ENCODE measurements around the gene ABCA7. TPM values are rescaled to one million over a fixed set of nuclear protein-coding genes. Genes with fewer than 3 reads are reported as not detected.
A peak's percentile ranks its signal among the peaks of the same experiment; 100 is the strongest.

The ABCA7 gene
- total and polyA plus RNA-seq, 7 experiments from 2014 or later = 6.6 to 323 (median 126) TPM

DNA sequence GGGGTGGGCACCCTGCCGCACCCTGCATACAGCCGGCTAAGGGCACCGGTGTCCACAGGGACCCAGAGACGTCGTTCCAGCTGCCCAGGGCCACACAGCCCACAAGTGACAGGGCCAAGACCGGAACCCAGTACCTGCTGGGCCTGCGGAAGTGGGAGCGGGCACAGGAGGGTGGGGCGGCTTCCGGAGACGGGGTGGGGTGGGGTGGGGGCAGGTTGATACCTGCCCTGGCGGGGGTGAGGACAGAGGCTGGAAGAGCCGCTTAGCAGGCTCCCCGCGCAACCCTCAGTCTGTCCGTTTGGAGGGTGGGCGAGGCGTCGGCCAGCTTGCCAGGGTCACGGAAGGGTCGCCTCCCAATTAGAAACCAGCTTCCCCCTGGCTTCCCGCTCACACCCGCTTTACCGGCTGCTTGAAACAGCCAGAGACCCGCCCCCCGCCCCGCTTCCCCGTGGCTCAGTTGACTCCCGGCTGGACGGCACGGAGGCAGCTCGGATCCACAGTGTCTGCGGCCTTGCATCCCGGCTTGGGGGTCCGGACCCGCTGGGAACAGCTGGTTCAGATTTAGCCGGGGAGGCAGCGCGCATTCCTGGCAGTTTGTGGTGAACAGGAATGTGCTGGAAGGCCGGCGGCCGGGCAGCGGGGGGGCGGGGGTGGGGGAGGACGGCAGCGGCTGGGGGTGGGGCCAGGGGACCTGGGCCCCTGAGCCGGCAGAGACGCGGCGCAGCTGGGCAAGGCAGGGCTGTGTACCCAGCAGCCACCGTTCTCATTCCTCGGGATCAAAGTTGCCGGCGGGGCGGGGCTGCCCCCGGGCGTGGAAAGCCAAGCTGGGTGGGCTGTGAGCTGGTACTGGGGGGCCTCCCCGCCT is 11.6 kb upstream of the ABCA7 start:
- Mint-ChIP-seq H3K27me3 (peaks cover 0 to 2% (median 0%) of the 10 kb centered on the region in 5 donors), H3K4me1 (peaks cover 6 to 49% (median 34%) of the 10 kb centered on the region in 7 donors), H3K9me3 (peaks cover 0 to 5% (median 0%) of the 10 kb centered on the region in 11 donors), H3K4me3 (peak overlapping the region; percentile 87 to 99 (median 96)), H3K36me3 (peaks cover 0 to 20% (median 5%) of the 10 kb centered on the region in 5 donors), H3K27ac (peak overlapping the region; percentile 83 to 96 (median 92))
- ATAC-seq (peak; percentile 46), DNase-seq (peak in 8 of 9 donors; percentile 64 to 77 (median 74))
- ChIA-PET POLR2A (interaction anchor here (0.7 to 18.2 kb wide), 17 partner anchors 8 to 241 kb away, joined by 3 to 495 read pairs (median 7); partner anchors contain the start of genes ABCA7, ARHGAP45, CIRBP and RNU6-2), CTCF (interaction anchor here (0.8 to 2.9 kb wide), 3 partner anchors 12 to 151 kb away, joined by 3 to 13 read pairs (median 10); partner anchors contain the start of gene ABCA7)
- H3K36me3 ChIP-seq (ENCODE audit: control insufficient read depth in 2 of 3, insufficient read depth in 3 of 3, low read length in 3 of 3) = peaks cover 12 to 33% (median 14%) of the 10 kb centered on the region in 3 experiments
- H3K9me3 ChIP-seq (ENCODE audit: control insufficient read depth in 2 of 3, low read length in 3 of 3) = no peaks in the 10 kb centered on the region
- H3K4me3 ChIP-seq (ENCODE audit: low read length) = peak overlapping the region; percentile 99
- H3K27me3 ChIP-seq (ENCODE audit: control insufficient read depth in 2 of 2, insufficient read depth in 2 of 2, low read length in 2 of 2) = no peaks in the 10 kb centered on the region
- peak overlapping the region; percentile 85 for H3K27ac ChIP-seq (ENCODE audit: low read depth, low read length)
- intact Hi-C loops (cut with micrococcal nuclease) = loop anchor here (1.0 to 10.0 kb wide), 3 partner anchors 12 to 377 kb away; partner anchors contain the start of genes ABCA7 (in 2 of the 2), ARHGAP45 (in 1 of the 2), DAZAP1 (in 1 of the 2) and GAMT (in 1 of the 2)
- H3K4me1 ChIP-seq (ENCODE audit: control insufficient read depth in 2 of 2, insufficient read depth in 2 of 2, low read length in 2 of 2) = peaks cover 30 to 35% of the 10 kb centered on the region in 2 donors

DNA sequence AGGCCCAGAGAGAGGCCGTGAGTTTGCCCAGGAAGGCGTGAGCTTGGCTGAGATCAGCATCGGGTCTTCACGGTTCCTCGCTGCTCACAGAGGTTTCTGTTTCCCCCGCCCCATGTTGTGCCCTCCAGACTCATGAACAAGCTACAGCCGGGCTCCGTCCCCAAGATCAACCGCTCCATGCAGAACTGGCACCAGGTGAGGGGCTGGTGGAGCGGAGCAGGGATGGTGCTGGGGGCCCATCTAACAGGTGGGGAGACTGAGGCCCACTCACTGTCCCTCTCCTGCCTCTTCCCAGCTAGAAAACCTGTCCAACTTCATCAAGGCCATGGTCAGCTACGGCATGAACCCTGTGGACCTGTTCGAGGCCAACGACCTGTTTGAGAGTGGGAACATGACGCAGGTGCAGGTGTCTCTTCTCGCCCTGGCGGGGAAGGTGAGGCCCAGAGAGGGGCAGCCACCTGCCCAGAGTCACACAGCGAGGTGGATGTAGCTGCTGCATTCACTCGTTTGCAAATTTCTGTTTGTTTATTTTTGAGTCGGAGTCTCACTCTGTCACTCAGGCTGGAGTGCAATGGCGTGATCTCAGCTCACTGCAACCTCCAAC is 7.5 kb upstream of the ABCA7 start:
- Mint-ChIP-seq H3K4me1 (peaks cover 13 to 60% (median 41%) of the 10 kb centered on the region in 7 donors), H3K27me3 (no peaks in the 10 kb centered on the region), H3K4me3 (peak overlapping the region in 5 of 10 donors; percentile 29 to 73 (median 48)), H3K9me3 (peaks cover 0 to 5% (median 0%) of the 10 kb centered on the region in 11 donors), H3K27ac (peak overlapping the region in 7 of 9 donors; percentile 17 to 96 (median 80)), H3K36me3 (peaks cover 0 to 34% (median 9%) of the 10 kb centered on the region in 5 donors)
- Histone ChIP-seq H3K27me3 (ENCODE audit: control insufficient read depth in 2 of 2, insufficient read depth in 2 of 2, low read length in 2 of 2) (no peaks in the 10 kb centered on the region), H3K27ac (ENCODE audit: low read depth, low read length) (peak overlapping the region; percentile 35), H3K9me3 (ENCODE audit: control insufficient read depth in 2 of 3, low read length in 3 of 3) (no peaks in the 10 kb centered on the region), H3K4me1 (ENCODE audit: control insufficient read depth in 2 of 2, insufficient read depth in 2 of 2, low read length in 2 of 2) (peaks cover 30 to 34% of the 10 kb centered on the region in 2 donors), H3K36me3 (ENCODE audit: control insufficient read depth in 2 of 3, insufficient read depth in 3 of 3, low read length in 3 of 3) (peaks cover 13 to 44% (median 21%) of the 10 kb centered on the region in 3 experiments), H3K4me3 (ENCODE audit: low read length) (no peak overlapping the region)
- no peak for DNase-seq
- POLR2A ChIA-PET = interaction anchor here (1.0 to 18.2 kb wide), 9 partner anchors 7 to 237 kb away, joined by 3 to 495 read pairs (median 6); partner anchors contain the start of genes ABCA7, ARHGAP45 and RNU6-2
- no peak for ATAC-seq
- CTCF ChIA-PET = interaction anchor here (0.6 to 2.2 kb wide), 3 partner anchors 53 to 170 kb away, joined by 3 to 12 read pairs (median 4); no protein-coding TSS in a partner anchor
- intact Hi-C loops (cut with micrococcal nuclease) = no loop called here

GRCh38 chr19:1035998-1036621 is 3.8 kb upstream of the ABCA7 start:
- Histone ChIP-seq H3K27ac (ENCODE audit: low read depth, low read length) (no peak overlapping the region), H3K4me1 (ENCODE audit: control insufficient read depth in 2 of 2, insufficient read depth in 2 of 2, low read length in 2 of 2) (peaks cover 32 to 43% of the 10 kb centered on the region in 2 donors), H3K4me3 (ENCODE audit: low read length) (no peak overlapping the region), H3K9me3 (ENCODE audit: control insufficient read depth in 2 of 3, low read length in 3 of 3) (no peaks in the 10 kb centered on the region), H3K27me3 (ENCODE audit: control insufficient read depth in 2 of 2, insufficient read depth in 2 of 2, low read length in 2 of 2) (no peaks in the 10 kb centered on the region), H3K36me3 (ENCODE audit: control insufficient read depth in 2 of 3, insufficient read depth in 3 of 3, low read length in 3 of 3) (peaks cover 14 to 40% (median 18%) of the 10 kb centered on the region in 3 experiments)
- DNase-seq (peak in 2 of 9 donors; percentile 5 to 26), ATAC-seq (no peak)
- peaks cover 6 to 42% (median 14%) of the 10 kb centered on the region in 5 donors for H3K36me3 Mint-ChIP-seq
- H3K27ac Mint-ChIP-seq = peak overlapping the region in 8 of 9 donors; percentile 66 to 98 (median 94)
- H3K4me1 Mint-ChIP-seq = peaks cover 35 to 71% (median 64%) of the 10 kb centered on the region in 7 donors
- peak overlapping the region in 5 of 10 donors; percentile 12 to 98 (median 44) for H3K4me3 Mint-ChIP-seq
- H3K27me3 Mint-ChIP-seq = no peaks in the 10 kb centered on the region
- H3K9me3 Mint-ChIP-seq = peaks cover 0 to 2% (median 0%) of the 10 kb centered on the region in 11 donors
- ChIA-PET CTCF (interaction anchor here (0.7 kb wide), 1 partner anchor 16 kb away, joined by 4 read pairs; no protein-coding TSS in a partner anchor), POLR2A (interaction anchor here (0.7 to 9.4 kb wide), 5 partner anchors 9 to 52 kb away, joined by 3 to 342 read pairs (median 136); partner anchors contain the start of genes ARHGAP45, CNN2, RNU6-2 and TMEM259)
- intact Hi-C loops (cut with micrococcal nuclease) = loop anchor here in 1 of 2 donors (5.0 kb wide), 1 partner anchor 41 kb away; no protein-coding TSS in a partner anchor

DNA sequence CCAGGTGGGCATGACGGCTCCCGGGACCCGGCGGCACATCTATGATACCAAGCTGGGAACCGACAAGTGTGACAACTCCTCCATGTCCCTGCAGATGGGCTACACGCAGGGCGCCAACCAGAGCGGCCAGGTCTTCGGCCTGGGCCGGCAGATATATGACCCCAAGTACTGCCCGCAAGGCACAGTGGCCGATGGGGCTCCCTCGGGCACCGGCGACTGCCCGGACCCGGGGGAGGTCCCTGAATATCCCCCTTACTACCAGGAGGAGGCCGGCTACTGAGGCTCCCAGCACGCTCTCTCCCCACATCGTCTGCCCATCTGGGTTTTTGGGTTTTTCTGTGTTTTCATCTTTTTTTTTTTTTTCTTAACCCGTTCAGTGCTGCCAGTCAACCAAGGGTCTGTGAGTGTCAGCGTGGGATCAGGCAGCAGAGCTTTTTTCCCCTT is 2.3 kb upstream of the ABCA7 start:
- ChIA-PET POLR2A (interaction anchor here (0.6 to 9.4 kb wide), 12 partner anchors 9 to 362 kb away, joined by 3 to 342 read pairs (median 5); partner anchors contain the start of genes ARHGAP45, CNN2, RNU6-2 and TMEM259), CTCF (interaction anchor here (0.6 to 2.5 kb wide), 4 partner anchors 12 to 139 kb away, joined by 3 to 6 read pairs (median 4); partner anchors contain the start of gene CNN2)
- DNase-seq = no peak
- H3K36me3 Mint-ChIP-seq = peaks cover 6 to 37% (median 14%) of the 10 kb centered on the region in 5 donors
- peaks cover 29 to 71% (median 62%) of the 10 kb centered on the region in 7 donors for H3K4me1 Mint-ChIP-seq
- H3K9me3 ChIP-seq (ENCODE audit: control insufficient read depth in 2 of 3, low read length in 3 of 3) = no peaks in the 10 kb centered on the region
- peak overlapping the region; percentile 32 to 100 (median 98) for H3K4me3 Mint-ChIP-seq
- peaks cover 8 to 37% (median 11%) of the 10 kb centered on the region in 3 experiments for H3K36me3 ChIP-seq (ENCODE audit: control insufficient read depth in 2 of 3, insufficient read depth in 3 of 3, low read length in 3 of 3)
- H3K27ac ChIP-seq (ENCODE audit: low read depth, low read length) = peak overlapping the region; percentile 60
- ATAC-seq = no peak
- H3K4me3 ChIP-seq (ENCODE audit: low read length) = peak overlapping the region; percentile 43
- H3K27ac Mint-ChIP-seq = peak overlapping the region; percentile 78 to 98 (median 95)
- intact Hi-C loops (cut with micrococcal nuclease) = loop anchor here (2.0 to 5.0 kb wide), 2 partner anchors 37 to 40 kb away; partner anchors contain the start of gene GRIN3B (in 1 of the 2)
- no peaks in the 10 kb centered on the region for H3K27me3 ChIP-seq (ENCODE audit: control insufficient read depth in 2 of 2, insufficient read depth in 2 of 2, low read length in 2 of 2)
- peaks cover 30 to 49% of the 10 kb centered on the region in 2 donors for H3K4me1 ChIP-seq (ENCODE audit: control insufficient read depth in 2 of 2, insufficient read depth in 2 of 2, low read length in 2 of 2)
- peaks cover 0 to 2% (median 0%) of the 10 kb centered on the region in 11 donors for H3K9me3 Mint-ChIP-seq
- H3K27me3 Mint-ChIP-seq = no peaks in the 10 kb centered on the region

GRCh38 chr19:1038978-1039645 is 795 bp upstream of the ABCA7 start:
- H3K27me3 Mint-ChIP-seq = no peaks in the 10 kb centered on the region
- H3K4me3 Mint-ChIP-seq = peak overlapping the region; percentile 95 to 100 (median 98)
- H3K9me3 Mint-ChIP-seq = peaks cover 0 to 2% (median 0%) of the 10 kb centered on the region in 11 donors
- peaks cover 6 to 31% (median 14%) of the 10 kb centered on the region in 5 donors for H3K36me3 Mint-ChIP-seq
- H3K4me1 ChIP-seq (ENCODE audit: control insufficient read depth in 2 of 2, insufficient read depth in 2 of 2, low read length in 2 of 2) = peaks cover 30 to 42% of the 10 kb centered on the region in 2 donors
- intact Hi-C loops (cut with micrococcal nuclease) = loop anchor here (2.0 to 5.0 kb wide), 2 partner anchors 38 kb away; partner anchors contain the start of gene GRIN3B (in 1 of the 2)
- H3K4me3 ChIP-seq (ENCODE audit: low read length) = peak overlapping the region; percentile 39
- DNase-seq (peak in 1 of 9 donors; percentile 26), ATAC-seq (no peak)
- CTCF ChIA-PET = interaction anchor here (1.1 to 3.1 kb wide), 6 partner anchors 8 to 230 kb away, joined by 3 to 13 read pairs (median 5); partner anchors contain the start of genes CIRBP, CNN2 and RNU6-2
- peak overlapping the region; percentile 78 to 98 (median 95) for H3K27ac Mint-ChIP-seq
- no peaks in the 10 kb centered on the region for H3K27me3 ChIP-seq (ENCODE audit: control insufficient read depth in 2 of 2, insufficient read depth in 2 of 2, low read length in 2 of 2)
- POLR2A ChIA-PET = interaction anchor here (0.9 to 9.4 kb wide), 17 partner anchors 9 to 229 kb away, joined by 3 to 342 read pairs (median 6); partner anchors contain the start of genes ARHGAP45, CIRBP, CNN2 and MED16
- H3K9me3 ChIP-seq (ENCODE audit: control insufficient read depth in 2 of 3, low read length in 3 of 3) = no peaks in the 10 kb centered on the region
- H3K27ac ChIP-seq (ENCODE audit: low read depth, low read length) = peak overlapping the region; percentile 60
- peaks cover 6 to 39% (median 7%) of the 10 kb centered on the region in 3 experiments for H3K36me3 ChIP-seq (ENCODE audit: control insufficient read depth in 2 of 3, insufficient read depth in 3 of 3, low read length in 3 of 3)
- H3K4me1 Mint-ChIP-seq = peaks cover 29 to 61% (median 54%) of the 10 kb centered on the region in 7 donors
